Right lobe of liver (tissue), 4 donors: ENCODE results near the gene BUB3.

Experiments
- CTCF ChIP-seq, 4 donors: fragments of 200-600 bp in 3 of 4; fragments of 450-650 bp in 1 of 4; IDR thresholded peaks; one replicate each; pipeline versions ENCODE4 v1.5.1 to v1.8.0; 2016 to 2022; ENCODE audit warnings: antibody characterized with exemption in 4 of 4, mild to moderate bottlenecking in 2 of 4
- POLR2A ChIP-seq: fragments of 450-650 bp; IDR thresholded peaks from one replicate; pipeline ENCODE4 v1.6.1; 2017; ENCODE audit warnings: antibody characterized with exemption, mild to moderate bottlenecking
- donor health status: DM: no; HTN: no; CAD: no.
- donor health status: DM: no; HTN: no; CAD: no.
- donor health status: DM: no; HTN: yes; CAD: no.

GRCh38 chr10:123157210-123157609, 3.0 kb downstream of the BUB3 start:
- TF ChIP-seq CTCF (IDR thresholded peaks at IDR 0.05), result no peak
- TF ChIP-seq POLR2A, result no peak
